ENCODE results near the gene KCNJ1. TPM values are rescaled to one million over a fixed set of nuclear protein-coding genes. Genes with fewer than 3 reads are reported as not detected.

The KCNJ1 gene
- total and polyA plus RNA-seq, 10 of the 15 experiments (the other 5 are each of a cell fraction or from before 2014, with no cell fraction given) = not detected

DNA sequence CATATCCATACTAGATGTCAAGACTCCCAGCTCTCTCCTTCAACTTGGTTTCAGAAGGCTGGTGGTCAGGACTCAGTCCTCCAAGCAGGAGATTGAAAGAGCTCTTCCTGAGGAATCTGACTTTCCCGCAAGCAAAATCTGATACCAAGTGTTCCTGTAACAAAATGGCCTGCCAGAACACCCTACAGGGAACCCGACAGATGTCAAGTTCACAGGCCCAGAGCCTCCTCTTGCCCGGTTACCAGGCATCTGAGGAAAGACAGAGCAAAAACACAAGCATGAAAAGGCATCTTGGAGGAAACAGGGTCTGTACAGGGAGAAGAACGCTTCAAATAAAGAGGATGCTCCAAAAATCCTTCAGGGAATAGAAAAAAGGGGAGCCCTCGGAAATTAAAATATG lies 15.4 kb upstream of the KCNJ1 start:
- no peak for TF ChIP-seq TARDBP (IDR thresholded peaks at IDR 0.05; ENCODE audit: borderline replicate concordance)
- no peak for TF ChIP-seq MXI1 (IDR thresholded peaks at IDR 0.05; ENCODE audit: low read depth, low read length)
- TF ChIP-seq ZNF24 (IDR thresholded peaks at IDR 0.05) = no peak
- no peak for TF ChIP-seq RUNX3 (IDR thresholded peaks at IDR 0.05; ENCODE audit: low read length)
- TF ChIP-seq, protein P1, sequence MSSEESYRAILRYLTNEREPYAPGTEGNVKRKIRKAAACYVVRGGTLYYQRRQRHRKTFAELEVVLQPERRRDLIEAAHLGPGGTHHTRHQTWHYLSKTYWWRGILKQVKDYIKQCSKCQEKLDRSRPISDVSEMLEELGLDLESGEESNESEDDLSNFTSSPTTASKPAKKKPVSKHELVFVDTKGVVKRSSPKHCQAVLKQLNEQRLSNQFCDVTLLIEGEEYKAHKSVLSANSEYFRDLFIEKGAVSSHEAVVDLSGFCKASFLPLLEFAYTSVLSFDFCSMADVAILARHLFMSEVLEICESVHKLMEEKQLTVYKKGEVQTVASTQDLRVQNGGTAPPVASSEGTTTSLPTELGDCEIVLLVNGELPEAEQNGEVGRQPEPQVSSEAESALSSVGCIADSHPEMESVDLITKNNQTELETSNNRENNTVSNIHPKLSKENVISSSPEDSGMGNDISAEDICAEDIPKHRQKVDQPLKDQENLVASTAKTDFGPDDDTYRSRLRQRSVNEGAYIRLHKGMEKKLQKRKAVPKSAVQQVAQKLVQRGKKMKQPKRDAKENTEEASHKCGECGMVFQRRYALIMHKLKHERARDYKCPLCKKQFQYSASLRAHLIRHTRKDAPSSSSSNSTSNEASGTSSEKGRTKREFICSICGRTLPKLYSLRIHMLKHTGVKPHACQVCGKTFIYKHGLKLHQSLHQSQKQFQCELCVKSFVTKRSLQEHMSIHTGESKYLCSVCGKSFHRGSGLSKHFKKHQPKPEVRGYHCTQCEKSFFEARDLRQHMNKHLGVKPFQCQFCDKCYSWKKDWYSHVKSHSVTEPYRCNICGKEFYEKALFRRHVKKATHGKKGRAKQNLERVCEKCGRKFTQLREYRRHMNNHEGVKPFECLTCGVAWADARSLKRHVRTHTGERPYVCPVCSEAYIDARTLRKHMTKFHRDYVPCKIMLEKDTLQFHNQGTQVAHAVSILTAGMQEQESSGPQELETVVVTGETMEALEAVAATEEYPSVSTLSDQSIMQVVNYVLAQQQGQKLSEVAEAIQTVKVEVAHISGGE (CRISPR knock-in tag; IDR thresholded peaks at IDR 0.05) = no peak
- TF ChIP-seq, protein P2, sequence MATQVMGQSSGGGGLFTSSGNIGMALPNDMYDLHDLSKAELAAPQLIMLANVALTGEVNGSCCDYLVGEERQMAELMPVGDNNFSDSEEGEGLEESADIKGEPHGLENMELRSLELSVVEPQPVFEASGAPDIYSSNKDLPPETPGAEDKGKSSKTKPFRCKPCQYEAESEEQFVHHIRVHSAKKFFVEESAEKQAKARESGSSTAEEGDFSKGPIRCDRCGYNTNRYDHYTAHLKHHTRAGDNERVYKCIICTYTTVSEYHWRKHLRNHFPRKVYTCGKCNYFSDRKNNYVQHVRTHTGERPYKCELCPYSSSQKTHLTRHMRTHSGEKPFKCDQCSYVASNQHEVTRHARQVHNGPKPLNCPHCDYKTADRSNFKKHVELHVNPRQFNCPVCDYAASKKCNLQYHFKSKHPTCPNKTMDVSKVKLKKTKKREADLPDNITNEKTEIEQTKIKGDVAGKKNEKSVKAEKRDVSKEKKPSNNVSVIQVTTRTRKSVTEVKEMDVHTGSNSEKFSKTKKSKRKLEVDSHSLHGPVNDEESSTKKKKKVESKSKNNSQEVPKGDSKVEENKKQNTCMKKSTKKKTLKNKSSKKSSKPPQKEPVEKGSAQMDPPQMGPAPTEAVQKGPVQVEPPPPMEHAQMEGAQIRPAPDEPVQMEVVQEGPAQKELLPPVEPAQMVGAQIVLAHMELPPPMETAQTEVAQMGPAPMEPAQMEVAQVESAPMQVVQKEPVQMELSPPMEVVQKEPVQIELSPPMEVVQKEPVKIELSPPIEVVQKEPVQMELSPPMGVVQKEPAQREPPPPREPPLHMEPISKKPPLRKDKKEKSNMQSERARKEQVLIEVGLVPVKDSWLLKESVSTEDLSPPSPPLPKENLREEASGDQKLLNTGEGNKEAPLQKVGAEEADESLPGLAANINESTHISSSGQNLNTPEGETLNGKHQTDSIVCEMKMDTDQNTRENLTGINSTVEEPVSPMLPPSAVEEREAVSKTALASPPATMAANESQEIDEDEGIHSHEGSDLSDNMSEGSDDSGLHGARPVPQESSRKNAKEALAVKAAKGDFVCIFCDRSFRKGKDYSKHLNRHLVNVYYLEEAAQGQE (IDR thresholded peaks at IDR 0.05; ENCODE audit: low read depth, low read length) = no peak
- CTCF ChIA-PET = interaction anchor here (1.1 to 3.3 kb wide), 8 partner anchors 10 to 725 kb away, joined by 3 to 21 read pairs (median 6); partner anchors contain the start of gene KCNJ5
- SMC1A ChIA-PET (ENCODE audit: uncharacterized antibody, unreplicated experiment) = interaction anchor here (1.1 kb wide), 1 partner anchor 74 kb away, joined by 7 read pairs; no protein-coding TSS in a partner anchor

More for the DNA sequence above, 15.4 kb upstream of the KCNJ1 start:
- no peak overlapping the region for H3K9ac ChIP-seq (ENCODE audit: control insufficient read depth, insufficient read depth, low read length)
- H4K20me1 ChIP-seq (ENCODE audit: control insufficient read depth, insufficient read depth) = no peaks in the 10 kb centered on the region
- no peaks in the 10 kb centered on the region for H3K4me1 ChIP-seq (ENCODE audit: control insufficient read depth, insufficient read depth, low read length)
- H3K79me2 ChIP-seq (ENCODE audit: control insufficient read depth, insufficient read depth, low read length) = no peaks in the 10 kb centered on the region
- no peaks in the 10 kb centered on the region for H3K36me3 ChIP-seq (ENCODE audit: control insufficient read depth in 2 of 2, insufficient read depth in 2 of 2, low read length in 1 of 2)
- FAIRE-seq (no peak), DNase-seq (ENCODE audit: low read depth, low spot score) (no peak), ATAC-seq (no peak)
- no peaks in the 10 kb centered on the region for H3K9me3 ChIP-seq (replicated peaks; ENCODE audit: control insufficient read depth, insufficient read depth, low read length)
- no peak overlapping the region for H3K4me3 ChIP-seq
- H3K4me2 ChIP-seq (ENCODE audit: control insufficient read depth, insufficient read depth) = no peak overlapping the region
- BruUV-seq (replicated peaks) = no TSS peak
- in situ Hi-C loops (cut with MboI) (loop anchor here (10.0 kb wide), 1 partner anchor 452 kb away; no protein-coding TSS in a partner anchor), intact Hi-C loops (cut with micrococcal nuclease; ENCODE audit: unreplicated experiment) (loop anchor here (5.0 kb wide), 1 partner anchor 235 kb away; no protein-coding TSS in a partner anchor)
- RAD21 ChIA-PET (ENCODE audit: unreplicated experiment) = interaction anchor here (0.8 to 2.5 kb wide), 2 partner anchors 16 to 74 kb away, joined by 3 to 11 read pairs; no protein-coding TSS in a partner anchor
- H2AFZ ChIP-seq (ENCODE audit: control insufficient read depth, low read depth, low read length) = no peak overlapping the region
- POLR2A ChIA-PET = no interaction called here
- H3K27me3 ChIP-seq (replicated peaks in 1 of 2; ENCODE audit: control insufficient read depth in 2 of 2, insufficient read depth in 2 of 2, low read length in 1 of 2) = peaks cover 5 to 6% of the 10 kb centered on the region in 2 experiments
- H3K27ac ChIP-seq (ENCODE audit: control insufficient read depth, insufficient read depth) = no peak overlapping the region
- 4% methylated on average over 5 of the region's 5 CpGs for WGBS (ENCODE audit: insufficient coverage, insufficient replicate concordance, low lambda C conversion rate, missing lambda C conversion rate)

Data from GM12878 (cell line).